GM21447 (cell line): ENCODE measurements around the gene METTL8.
"Not testable (repeated sequence)": the region's sequence is repeated elsewhere in the genome, so short reads cannot be mapped to it uniquely, and the experiment has no call there.

Experiments
- ATAC-seq: cut with Tn5 transposase; IDR thresholded peaks from one replicate; pipeline ENCODE4 v1.9.1; 2021; ENCODE audit not compliant: unreplicated experiment

The METTL8 gene

DNA sequence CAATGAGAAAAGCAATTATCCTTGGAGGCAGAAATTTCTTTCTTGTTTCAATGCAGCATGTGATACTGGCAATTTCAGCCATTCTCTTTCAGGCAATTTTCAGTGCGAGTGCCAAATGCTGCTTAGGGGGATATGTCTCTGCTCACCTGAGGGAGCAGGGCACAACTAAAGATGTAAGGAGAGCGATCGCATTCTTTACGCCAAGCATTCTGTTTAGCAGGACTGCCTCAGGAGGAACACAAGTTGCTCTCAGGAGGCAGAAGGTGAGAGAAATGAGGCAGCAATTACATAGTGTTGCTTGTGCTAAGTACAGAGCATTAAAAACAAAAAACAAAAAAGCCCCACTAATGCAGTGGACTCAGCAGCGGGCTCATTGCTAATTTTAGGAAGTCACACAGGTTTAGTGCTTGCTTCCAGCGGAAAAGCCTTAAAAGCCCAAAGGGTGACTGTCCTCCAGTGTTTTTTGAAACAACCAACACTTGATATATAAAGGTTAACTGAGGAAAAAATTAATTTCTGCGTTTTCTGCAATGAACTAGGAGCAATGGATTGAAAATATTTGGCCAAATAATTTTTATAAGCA is 116.9 kb downstream of the METTL8 start:
- ATAC-seq, result no peak

DNA sequence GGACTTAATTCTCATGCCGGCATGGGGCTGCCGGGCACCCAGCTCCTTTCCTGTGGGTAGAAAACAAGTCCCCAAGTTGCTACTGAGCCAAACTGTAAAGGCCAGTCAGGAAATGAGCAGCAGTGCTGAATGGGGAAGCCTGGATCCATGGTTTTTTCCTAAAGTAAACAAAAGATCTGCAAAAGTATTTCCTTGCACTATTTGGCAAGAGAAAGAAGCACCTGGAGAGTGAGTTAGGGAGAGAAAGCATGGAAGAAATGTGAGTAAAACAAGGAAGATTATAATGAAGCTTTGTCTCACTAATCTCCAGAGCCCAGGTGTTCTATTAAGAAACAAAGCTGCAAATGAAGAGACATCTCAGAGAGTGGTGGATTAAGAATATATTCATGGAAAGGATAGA is 117.6 kb downstream of the METTL8 start:
- ATAC-seq, result no peak

DNA sequence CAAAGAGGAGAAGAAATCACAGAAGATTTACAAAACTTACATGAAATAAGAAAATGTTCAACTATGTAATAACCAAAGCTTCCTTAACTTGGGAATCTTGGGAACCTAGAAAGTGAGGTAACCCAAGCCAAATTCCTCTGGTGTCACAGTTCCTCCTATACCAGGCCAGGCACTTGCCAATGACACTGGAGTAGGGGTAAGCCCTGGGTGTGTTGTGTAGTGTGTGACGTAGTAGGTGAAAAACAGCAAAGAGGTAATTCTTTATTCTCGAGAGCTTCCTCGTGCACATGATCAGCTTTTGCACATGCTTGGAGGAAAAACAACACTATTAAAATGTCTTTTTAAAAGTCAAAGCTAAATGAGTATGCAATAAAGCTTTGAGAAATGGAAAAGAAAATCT is 118.0 kb downstream of the METTL8 start:
- no peak for ATAC-seq

GRCh38 chr2:171312182-171312581 is 121.6 kb downstream of the METTL8 start:
- ATAC-seq, result not testable (repeated sequence)

DNA sequence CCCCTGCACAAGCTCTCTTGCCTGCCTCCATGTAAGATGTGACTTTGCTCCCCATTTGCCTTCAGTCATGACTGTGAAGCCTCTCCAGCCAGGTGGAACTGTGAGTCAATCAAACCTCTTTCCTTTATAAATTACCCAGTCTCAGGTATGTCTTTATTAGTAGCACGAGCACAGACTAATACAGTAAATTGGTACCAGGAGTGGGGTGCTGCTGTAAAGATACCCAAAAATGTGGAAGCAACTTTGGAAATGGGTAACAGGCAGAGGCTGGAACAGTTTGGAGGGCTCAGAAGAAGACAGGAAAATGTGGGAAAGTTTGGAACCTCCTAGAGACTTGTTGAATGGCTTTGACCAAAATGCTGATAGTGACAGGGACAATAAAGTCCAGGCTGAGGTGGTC is 122.2 kb downstream of the METTL8 start:
- not testable (repeated sequence) for ATAC-seq

DNA sequence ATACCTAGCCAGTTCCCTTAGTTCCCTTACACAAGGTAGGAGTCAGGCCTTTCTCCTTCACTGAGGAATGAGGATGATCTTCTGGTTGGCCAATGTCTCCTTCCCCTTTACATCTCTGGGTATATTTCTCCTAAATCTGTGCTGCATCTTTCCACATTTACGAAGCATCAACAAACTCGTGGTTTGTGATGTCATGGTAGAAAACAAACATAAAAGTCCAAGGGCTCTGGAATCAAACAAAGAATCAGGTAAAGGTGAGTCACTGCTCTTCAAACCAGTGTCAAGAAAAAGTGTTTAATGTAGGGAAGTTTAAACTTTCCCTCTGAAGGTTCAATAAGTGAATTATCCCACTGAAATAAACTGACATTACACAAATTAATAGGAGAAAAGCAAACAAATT is 122.9 kb downstream of the METTL8 start:
- no peak for ATAC-seq

DNA sequence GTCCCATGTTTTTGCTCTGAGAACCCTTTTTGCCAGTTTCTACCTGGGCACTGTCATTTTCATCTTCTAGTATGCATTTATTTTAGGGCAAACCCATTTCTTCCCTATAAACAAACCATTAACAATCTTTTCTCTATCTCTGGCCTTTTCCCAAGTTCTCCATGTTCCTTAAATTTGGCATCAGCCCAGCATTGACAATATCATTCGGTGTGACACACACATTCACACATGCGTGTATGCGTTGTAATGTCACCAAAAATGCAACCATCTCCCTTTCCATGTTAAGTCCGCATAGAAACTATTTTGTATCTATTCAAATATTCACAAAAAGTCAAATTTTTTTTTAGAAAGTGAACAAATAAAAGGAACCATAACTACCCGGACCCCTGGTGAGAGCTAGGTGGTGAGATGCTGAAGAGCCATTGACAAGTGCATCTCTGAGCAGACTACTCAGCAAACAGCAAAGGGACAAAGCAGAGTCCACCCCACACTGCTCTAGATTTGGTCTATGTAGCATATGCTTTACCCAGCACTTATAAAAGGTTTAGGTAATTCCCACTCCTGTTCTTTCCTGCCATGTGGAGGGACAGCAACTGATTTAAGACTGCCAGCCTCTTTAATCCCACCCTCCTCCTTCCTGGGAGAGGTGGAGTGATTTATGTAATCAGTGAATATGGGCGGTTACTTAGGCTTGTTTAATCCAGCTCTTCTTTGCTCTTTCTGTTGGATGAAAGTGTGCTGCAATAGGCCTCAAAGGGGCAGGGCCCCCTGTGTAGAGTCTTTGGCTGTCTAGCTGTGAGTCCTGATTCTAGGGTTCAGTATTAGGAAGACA is 124.1 kb downstream of the METTL8 start:
- no peak for ATAC-seq

GRCh38 chr2:171308280-171309054 is 125.3 kb downstream of the METTL8 start:
- ATAC-seq, result no peak

DNA sequence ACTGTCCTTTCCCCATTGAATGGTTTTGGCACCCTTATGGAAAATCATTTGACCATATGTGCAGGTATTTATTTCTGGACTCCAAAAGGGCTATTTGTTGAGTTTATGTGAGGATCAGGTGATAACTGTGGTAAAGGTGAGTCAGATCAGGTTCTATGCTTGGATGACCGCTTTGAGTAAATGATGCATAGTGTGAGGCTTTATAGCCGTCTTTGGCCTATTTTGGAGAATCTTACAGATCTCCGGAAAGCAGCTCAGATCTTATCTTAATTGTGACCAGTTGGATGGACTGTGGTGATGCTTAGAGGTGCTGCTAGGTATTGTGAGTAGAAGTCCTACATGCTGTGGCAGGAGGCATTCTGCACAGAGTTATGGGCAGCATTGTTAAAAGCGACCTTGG is 126.2 kb downstream of the METTL8 start:
- peak; percentile 72 for ATAC-seq

DNA sequence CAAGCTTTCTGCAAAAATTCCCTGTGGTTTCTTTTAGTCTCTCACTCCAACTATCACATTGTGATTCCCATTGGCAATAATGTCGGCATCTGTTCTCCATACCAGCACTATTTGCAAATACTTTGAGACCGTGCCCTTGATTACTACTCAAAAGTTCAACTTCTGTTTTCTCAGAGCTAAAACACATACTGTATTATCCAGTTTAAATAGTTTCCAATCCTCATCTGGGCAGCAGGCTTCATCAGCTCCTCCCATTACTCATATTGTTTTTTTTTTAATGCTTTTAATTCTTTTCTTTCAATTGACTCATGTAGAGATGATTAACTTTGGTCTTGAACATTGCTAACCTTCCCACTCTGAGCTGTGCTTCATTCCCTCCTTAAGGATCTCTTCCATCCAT is 135.8 kb downstream of the METTL8 start:
- no peak for ATAC-seq

DNA sequence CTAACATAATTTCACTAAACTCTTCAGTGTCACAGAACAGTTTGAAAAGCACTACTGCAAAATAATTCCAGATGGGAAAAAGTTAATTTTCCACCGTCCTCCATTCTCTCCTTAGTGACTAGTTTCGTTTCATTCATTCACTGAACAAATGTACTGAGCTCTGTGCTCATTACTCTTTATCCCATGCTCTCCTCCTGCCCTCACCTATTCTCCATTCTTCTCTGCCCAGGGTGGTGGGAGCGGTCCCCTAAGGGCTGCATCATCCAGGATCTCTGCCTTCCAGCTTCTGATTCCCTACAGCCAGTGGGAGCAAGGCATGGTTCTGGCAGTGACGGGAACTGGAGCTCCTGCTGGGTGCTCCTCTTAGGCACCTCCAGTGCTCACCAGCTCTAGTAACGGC is 139.2 kb downstream of the METTL8 start:
- no peak for ATAC-seq

DNA sequence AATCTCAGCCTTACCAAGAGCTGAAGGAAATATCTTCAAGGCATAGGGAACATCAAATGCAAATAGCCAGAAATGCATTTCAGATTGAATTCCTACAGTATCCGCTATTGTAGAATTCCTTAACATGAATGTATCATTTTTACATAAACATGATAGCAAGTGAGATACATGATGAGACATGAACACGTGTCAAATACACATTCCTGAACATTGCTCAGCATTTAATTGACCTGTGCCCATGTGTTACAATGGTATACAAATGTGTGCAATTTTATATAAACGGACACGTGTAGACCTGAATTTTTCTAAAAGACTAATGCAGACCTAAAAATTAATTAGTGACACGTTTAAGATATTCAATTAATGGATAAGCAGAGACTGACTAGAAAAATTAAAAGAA is 140.1 kb downstream of the METTL8 start:
- ATAC-seq, result no peak

- ATAC-seq, result no peak
Measured at GRCh38 chr2:171289991-171290390, 143.8 kb downstream of the METTL8 start.

- no peak for ATAC-seq
Measured at GRCh38 chr2:171289316-171289715, 144.5 kb downstream of the METTL8 start.

DNA sequence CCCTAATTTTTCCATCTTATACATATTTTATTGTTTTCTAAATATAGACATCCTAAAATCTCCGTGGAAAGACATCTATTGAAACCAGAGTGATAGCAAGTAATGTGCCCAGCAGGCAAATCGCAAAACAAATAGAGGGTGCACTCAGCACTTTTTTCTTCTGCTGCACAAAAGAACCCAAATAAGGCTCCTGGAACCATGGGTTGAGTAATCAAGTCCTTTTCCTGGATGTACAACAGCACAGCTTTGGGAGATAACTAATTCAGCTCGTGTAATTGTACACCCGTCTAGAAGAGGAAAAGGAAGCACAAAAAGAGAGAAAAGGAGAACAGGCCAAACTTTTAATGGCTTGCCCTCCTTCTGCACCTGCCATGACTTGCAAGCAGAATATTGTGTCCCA is 146.2 kb downstream of the METTL8 start:
- no peak for ATAC-seq

- no peak for ATAC-seq
Measured at GRCh38 chr2:171287036-171287571, 146.7 kb downstream of the METTL8 start.

DNA sequence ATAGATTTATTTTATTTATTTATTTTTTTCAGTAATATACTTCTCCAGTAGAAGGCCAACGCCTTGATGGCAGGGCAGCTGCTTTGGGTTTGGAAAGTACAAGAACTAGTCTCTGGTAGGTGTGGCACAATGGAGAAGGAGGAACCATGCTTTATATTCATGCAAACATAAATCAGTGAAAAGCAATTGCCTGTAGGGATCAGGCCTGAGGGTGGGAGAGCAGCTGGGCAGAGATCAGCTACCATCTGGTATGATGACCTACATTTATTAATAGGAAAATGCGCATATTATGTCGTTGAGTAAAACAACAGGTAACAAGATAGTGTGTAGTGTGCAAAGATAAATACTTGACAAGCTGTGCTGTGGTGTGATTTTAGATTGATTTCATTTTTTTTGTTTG is 152.7 kb downstream of the METTL8 start:
- no peak for ATAC-seq

GRCh38 chr2:171279983-171280790 is 153.6 kb downstream of the METTL8 start:
- ATAC-seq, result no peak

GRCh38 chr2:171274757-171275156 is 159.0 kb downstream of the METTL8 start:
- ATAC-seq, result no peak

- ATAC-seq, result no peak
Measured at GRCh38 chr2:171271971-171272436, 161.8 kb downstream of the METTL8 start.

- no peak for ATAC-seq
Measured at GRCh38 chr2:171271386-171271785, 162.4 kb downstream of the METTL8 start.
